HAP-1 (cell line): ENCODE measurements around the gene RLBP1.

Source experiments
- DNase-seq, 2 experiments: peaks; one replicate each; pipeline ENCODE4 v3.0.0-alpha.2; 2016 to 2020; ENCODE audit warnings: low spot score in 2 of 2
- H3K27me3 ChIP-seq: fragments of 250-450 bp; sonication (Bioruptor Pico); 2 replicates; pipeline ENCODE4 v1.5.1; 2020; ENCODE audit warnings: low read depth, mild to moderate bottlenecking, moderate library complexity
- H3K36me3 ChIP-seq: fragments of 250-450 bp; sonication (Bioruptor Pico); replicated peaks from 2 replicates; pipeline ENCODE4 v1.5.1; 2020; ENCODE audit warnings: mild to moderate bottlenecking
- H3K4me1 ChIP-seq: fragments of 250-450 bp; sonication (Bioruptor Pico); 2 replicates; pipeline ENCODE4 v1.5.1; 2020; ENCODE audit warnings: mild to moderate bottlenecking
- H3K4me3 ChIP-seq: fragments of 250-450 bp; sonication (Bioruptor Pico); 2 replicates; pipeline ENCODE4 v1.5.1; 2020; ENCODE audit warnings: mild to moderate bottlenecking, moderate library complexity
- H3K9me3 ChIP-seq: fragments of 250-450 bp; sonication (Bioruptor Pico); 2 replicates; pipeline ENCODE4 v1.5.1; 2020; ENCODE audit warnings: mild to moderate bottlenecking, moderate library complexity
- in situ Hi-C: fragments of 300-500 bp; cut with MboI; formaldehyde crosslinking; loops from 3 replicates; pipeline ENCODE4 v1.14.3; 2020; ENCODE audit warnings: low sequenced_read_pairs, inconsistent platforms, mixed read lengths

RLBP1 gene

GRCh38 chr15:89179966-89180875 is 41.2 kb downstream of the RLBP1 start:
- in situ Hi-C loops, result loop anchor here (5.0 kb wide), 2 partner anchors 123 to 278 kb away; no protein-coding TSS in a partner anchor
- Histone ChIP-seq H3K4me1 (no peaks in the 10 kb centered on the region), H3K9me3 (no peaks in the 10 kb centered on the region), H3K27me3 (no peaks in the 10 kb centered on the region), H3K36me3 (peaks cover 10% of the 10 kb centered on the region), H3K4me3 (no peak overlapping the region)
- DNase-seq, result no peak

DNA sequence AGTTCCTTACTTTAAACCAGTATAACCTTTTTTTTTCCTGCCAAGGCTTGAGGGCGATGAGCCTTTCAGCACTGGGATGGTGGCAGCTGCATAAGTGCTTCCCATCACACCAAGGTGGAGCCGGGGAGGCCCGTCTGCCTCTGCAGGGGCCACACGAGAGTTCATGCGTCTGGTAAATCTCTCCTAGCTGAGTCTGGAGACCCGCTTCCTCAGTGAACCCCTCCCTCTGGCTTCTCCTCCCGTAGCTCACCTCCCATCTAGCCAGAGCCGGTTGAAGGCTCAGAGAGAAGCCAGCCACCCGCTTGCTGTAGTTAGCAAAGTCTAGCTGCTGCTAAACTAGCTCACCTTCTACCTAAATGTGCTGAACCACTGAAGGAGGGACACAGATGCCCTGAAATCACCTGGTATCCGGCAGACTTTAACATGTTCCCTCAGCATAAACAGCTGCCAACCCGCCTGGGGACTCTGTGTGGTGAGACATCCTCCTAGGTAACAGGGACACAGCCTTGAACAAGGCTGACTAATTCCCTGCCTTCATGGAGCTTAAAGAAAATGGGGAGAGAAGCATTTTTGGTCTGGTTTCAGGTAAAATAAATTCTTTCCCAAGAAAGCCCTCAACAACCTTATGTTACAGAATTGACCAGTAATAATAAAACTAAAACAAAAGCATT is 42.9 kb downstream of the RLBP1 start:
- Histone ChIP-seq H3K4me1 (no peaks in the 10 kb centered on the region), H3K9me3 (no peaks in the 10 kb centered on the region)
- in situ Hi-C loops, result loop anchor here (5.0 kb wide), 2 partner anchors 121 to 276 kb away; no protein-coding TSS in a partner anchor

DNA sequence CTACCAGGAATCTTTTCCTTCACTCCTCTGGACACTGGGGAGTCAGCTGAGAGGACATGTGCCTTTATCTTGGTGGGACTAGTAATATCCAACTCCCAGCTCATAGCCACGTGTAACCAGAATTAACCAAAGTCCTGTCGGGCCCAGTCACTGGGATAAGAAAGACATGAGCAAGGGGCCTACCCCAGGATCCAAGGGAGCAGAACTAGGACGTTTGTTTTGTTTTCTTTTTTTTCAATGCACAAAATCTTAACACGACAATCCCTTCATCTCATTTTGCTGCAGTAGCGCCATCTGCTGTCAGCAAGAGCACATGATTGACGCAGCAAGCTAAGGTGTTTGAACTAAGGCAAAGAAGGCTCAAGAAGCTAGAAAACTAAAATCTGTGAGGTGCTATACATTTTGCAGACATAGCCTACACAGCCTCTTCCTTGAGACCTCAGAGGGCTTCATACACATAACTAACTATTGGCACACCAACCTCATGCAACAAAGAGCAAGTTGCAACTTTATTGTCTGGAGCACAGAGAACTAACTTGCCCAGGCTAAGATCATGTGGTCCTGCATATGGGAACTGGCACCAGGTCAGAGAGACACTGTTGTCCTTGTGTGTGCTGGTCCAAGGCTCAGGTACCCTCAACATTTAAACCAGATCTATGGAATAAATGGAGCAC is 43.6 kb downstream of the RLBP1 start:
- no peak overlapping the region for H3K4me3 ChIP-seq
- H3K4me1 ChIP-seq, result no peaks in the 10 kb centered on the region
- in situ Hi-C loops, result loop anchor here (5.0 kb wide), 2 partner anchors 120 to 275 kb away; no protein-coding TSS in a partner anchor
- H3K9me3 ChIP-seq, result no peaks in the 10 kb centered on the region
- DNase-seq, result peak; percentile 89 to 95
- no peaks in the 10 kb centered on the region for H3K27me3 ChIP-seq
- H3K36me3 ChIP-seq, result peaks cover 7% of the 10 kb centered on the region

More for the DNA sequence above, 42.9 kb downstream of the RLBP1 start:
- H3K36me3 ChIP-seq, result peaks cover 10% of the 10 kb centered on the region
- H3K4me3 ChIP-seq, result no peak overlapping the region
- no peak for DNase-seq
- H3K27me3 ChIP-seq, result no peaks in the 10 kb centered on the region

- Histone ChIP-seq H3K4me1 (no peaks in the 10 kb centered on the region), H3K9me3 (no peaks in the 10 kb centered on the region), H3K36me3 (peaks cover 4% of the 10 kb centered on the region), H3K4me3 (no peak overlapping the region), H3K27me3 (no peaks in the 10 kb centered on the region)
- in situ Hi-C loops, result loop anchor here (5.0 kb wide), 2 partner anchors 120 to 275 kb away; no protein-coding TSS in a partner anchor
- DNase-seq, result no peak
Measured at GRCh38 chr15:89177116-89177515, 44.3 kb downstream of the RLBP1 start.

DNA sequence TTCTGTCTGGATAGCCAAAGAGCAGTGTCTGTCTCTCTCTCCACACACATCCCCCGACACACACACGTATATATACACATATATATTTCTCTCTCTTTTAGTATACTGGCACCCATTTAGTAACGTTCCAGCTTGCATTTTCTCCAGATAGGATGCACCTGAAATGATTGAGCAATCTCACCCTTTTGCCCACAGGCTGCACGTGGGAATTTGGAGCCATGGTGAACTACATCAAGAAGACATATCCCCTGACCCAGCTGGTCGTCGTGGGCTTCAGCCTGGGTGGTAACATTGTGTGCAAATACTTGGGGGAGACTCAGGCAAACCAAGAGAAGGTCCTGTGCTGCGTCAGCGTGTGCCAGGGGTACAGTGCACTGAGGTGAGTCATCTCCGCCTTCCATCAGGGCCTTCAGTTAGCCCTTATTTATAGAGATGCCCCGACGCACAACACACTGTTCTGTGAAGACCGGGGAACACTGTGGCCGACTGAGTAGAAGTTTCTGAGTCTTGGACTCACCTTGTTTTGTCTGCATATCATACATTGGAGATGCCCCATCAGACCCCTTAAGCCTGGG is 45.7 kb downstream of the RLBP1 start:
- Histone ChIP-seq H3K36me3 (peaks cover 4% of the 10 kb centered on the region), H3K9me3 (no peaks in the 10 kb centered on the region), H3K4me3 (no peak overlapping the region), H3K4me1 (no peaks in the 10 kb centered on the region), H3K27me3 (no peaks in the 10 kb centered on the region)
- DNase-seq, result no peak
- in situ Hi-C loops, result loop anchor here (5.0 kb wide), 2 partner anchors 118 to 273 kb away; no protein-coding TSS in a partner anchor

- H3K4me1 ChIP-seq, result no peaks in the 10 kb centered on the region
- peak in 1 of 2 experiments; percentile 2 for DNase-seq
- in situ Hi-C loops, result no loop called here
- H3K27me3 ChIP-seq, result no peaks in the 10 kb centered on the region
- no peak overlapping the region for H3K4me3 ChIP-seq
- H3K9me3 ChIP-seq, result no peaks in the 10 kb centered on the region
- H3K36me3 ChIP-seq, result peaks cover 4% of the 10 kb centered on the region
Measured at GRCh38 chr15:89174476-89174875, 46.9 kb downstream of the RLBP1 start.

- Histone ChIP-seq H3K9me3 (no peaks in the 10 kb centered on the region), H3K4me1 (peaks cover 5% of the 10 kb centered on the region), H3K4me3 (no peak overlapping the region), H3K27me3 (no peaks in the 10 kb centered on the region), H3K36me3 (peaks cover 1% of the 10 kb centered on the region)
- peak in 1 of 2 experiments; percentile 3 for DNase-seq
- in situ Hi-C loops, result no loop called here
Measured at GRCh38 chr15:89172921-89173320, 48.5 kb downstream of the RLBP1 start.

DNA sequence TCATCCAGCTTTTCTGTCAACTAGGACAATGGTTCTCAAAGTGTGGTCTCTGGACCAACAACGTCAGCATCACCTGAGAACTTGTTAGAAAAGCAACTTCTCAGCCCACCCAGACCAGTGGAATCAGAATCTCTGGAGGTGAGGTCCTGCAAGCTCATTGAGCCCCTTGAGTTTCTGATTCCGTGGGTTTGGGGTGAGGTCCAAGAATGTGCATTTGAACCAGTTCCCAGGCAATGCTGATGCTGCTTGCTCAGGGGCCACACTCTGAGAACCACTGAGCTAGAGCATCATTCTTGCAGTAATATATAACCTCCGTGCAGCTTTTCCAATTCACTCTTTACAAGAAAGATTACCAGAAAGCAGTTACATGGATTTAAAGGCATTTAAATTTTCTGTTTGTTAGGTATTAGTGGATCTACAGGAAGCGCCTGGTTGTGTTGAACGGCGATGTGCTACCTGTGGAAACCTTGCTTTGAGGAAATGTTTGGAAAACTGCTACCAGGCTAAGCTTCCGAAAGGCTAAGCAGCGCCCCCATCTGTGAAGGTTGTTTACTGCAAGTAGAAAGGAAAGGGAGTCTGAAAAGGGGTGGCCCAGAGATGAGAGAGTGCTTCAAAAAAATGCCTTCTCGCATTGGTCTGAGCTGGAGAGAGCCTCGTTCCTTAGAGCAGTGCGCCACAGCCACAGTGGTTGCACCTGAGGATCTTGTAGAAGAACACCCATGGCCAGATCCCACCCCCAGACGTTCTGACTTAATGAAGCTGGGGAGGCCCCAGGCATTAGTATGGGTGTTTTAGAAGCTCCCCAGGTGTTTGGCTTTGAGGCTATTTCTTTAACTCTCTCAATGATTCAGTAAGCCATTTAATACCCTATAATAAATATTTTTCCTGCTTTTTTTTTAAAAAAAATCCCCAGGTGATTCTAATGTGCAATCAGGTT is 50.0 kb downstream of the RLBP1 start:
- H3K4me3 ChIP-seq, result no peak overlapping the region

GRCh38 chr15:89170364-89170763 is 51.0 kb downstream of the RLBP1 start:
- in situ Hi-C loops, result no loop called here
- Histone ChIP-seq H3K9me3 (no peaks in the 10 kb centered on the region), H3K36me3 (no peaks in the 10 kb centered on the region; the same call in 1 of the 2 replicates), H3K4me3 (no peak overlapping the region), H3K27me3 (no peaks in the 10 kb centered on the region), H3K4me1 (peaks cover 24% of the 10 kb centered on the region)
- no peak for DNase-seq

More for the DNA sequence above, 50.0 kb downstream of the RLBP1 start:
- H3K27me3 ChIP-seq, result no peaks in the 10 kb centered on the region
- H3K36me3 ChIP-seq, result no peaks in the 10 kb centered on the region; the same call in 1 of the 2 replicates
- H3K9me3 ChIP-seq, result no peaks in the 10 kb centered on the region
- in situ Hi-C loops, result no loop called here
- peak; percentile 62 to 89 for DNase-seq
- peaks cover 13% of the 10 kb centered on the region for H3K4me1 ChIP-seq

DNA sequence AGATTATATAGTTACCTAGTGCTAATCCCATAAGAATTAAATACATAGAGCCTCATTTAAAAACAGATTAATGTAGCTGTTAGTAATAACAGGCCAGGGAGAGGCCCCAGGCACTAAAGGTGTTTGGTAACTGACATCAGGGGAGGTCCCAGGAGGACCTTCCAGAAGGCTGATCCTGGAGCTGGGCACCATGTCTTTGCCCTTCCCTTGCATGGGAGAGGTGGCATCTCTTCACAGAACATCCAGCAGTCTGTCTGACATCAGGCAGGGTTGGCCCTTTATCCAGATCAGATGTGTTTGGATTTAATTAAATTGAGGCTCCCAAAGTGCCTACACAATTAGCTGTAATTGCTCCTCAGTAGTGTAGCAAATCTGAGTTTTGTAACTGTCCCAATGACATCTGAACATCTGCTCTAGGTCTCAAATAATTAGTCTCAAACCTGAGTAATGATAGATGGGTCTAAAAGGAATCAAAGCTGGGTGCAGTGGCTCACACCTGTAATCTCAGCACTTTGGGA is 53.0 kb downstream of the RLBP1 start:
- Histone ChIP-seq H3K4me3 (no peak overlapping the region), H3K9me3 (no peaks in the 10 kb centered on the region), H3K4me1 (peaks cover 28% of the 10 kb centered on the region), H3K36me3 (no peaks in the 10 kb centered on the region; the same call in 1 of the 2 replicates), H3K27me3 (no peaks in the 10 kb centered on the region)
- in situ Hi-C loops, result no loop called here
- DNase-seq, result no peak

- in situ Hi-C loops, result no loop called here
- H3K4me3 ChIP-seq, result no peak overlapping the region
- no peaks in the 10 kb centered on the region for H3K9me3 ChIP-seq
- no peaks in the 10 kb centered on the region for H3K27me3 ChIP-seq
- no peaks in the 10 kb centered on the region; the same call in 1 of the 2 replicates for H3K36me3 ChIP-seq
- peaks cover 33% of the 10 kb centered on the region for H3K4me1 ChIP-seq
- peak in 1 of 2 experiments; percentile 32 for DNase-seq
Measured at GRCh38 chr15:89167267-89168176, 53.9 kb downstream of the RLBP1 start.
